Transverse colon (tissue), 4 donors: Measurements from ENCODE around the gene TMEM14C. TPM values are rescaled to one million over a fixed set of nuclear protein-coding genes. Genes with fewer than 3 reads are reported as not detected.

Experiments used
- DNase-seq: peaks from one replicate; pipeline ENCODE4 v3.0.0-alpha.2; 2019
- H3K27ac ChIP-seq, 4 donors: fragments of 200-600 bp; sonication (generic); 2 replicates each; pipeline ENCODE4 v1.5.1; 2016 to 2018; ENCODE audit warnings: inconsistent platforms in 4 of 4
- H3K27me3 ChIP-seq: fragments of 200-600 bp; sonication (generic); 2 replicates; pipeline ENCODE4 v1.5.1; 2017; ENCODE audit warnings: inconsistent platforms
- H3K36me3 ChIP-seq, 4 donors: fragments of 200-600 bp; sonication (generic); 2 replicates each; pipeline ENCODE4 v1.5.1; 2017 to 2019; ENCODE audit warnings: inconsistent platforms in 4 of 4
- H3K4me1 ChIP-seq, 4 donors: fragments of 200-600 bp; sonication (generic); 2 replicates each; pipeline ENCODE4 v1.5.1; 2017 to 2020; ENCODE audit warnings: inconsistent platforms in 4 of 4
- H3K4me3 ChIP-seq, 4 donors: fragments of 200-600 bp; sonication (generic); 1 replicate in 1 of 4; 2 replicates in 3 of 4; pipeline versions ENCODE4 v1.5.1 to v1.6.1; 2017 to 2019; ENCODE audit warnings: inconsistent platforms in 4 of 4
- H3K9me3 ChIP-seq, 2 donors: fragments of 200-600 bp; sonication (generic); 2 replicates each; pipeline ENCODE4 v1.5.1; 2017 to 2019; ENCODE audit warnings: inconsistent platforms in 2 of 2
- CTCF ChIP-seq, 5 experiments: fragments of 200-600 bp in 3 of 5; fragments of 450-650 bp in 2 of 5; sonication (generic) in 3 of 5; IDR thresholded peaks; 1 replicate in 2 of 5; 2 replicates in 3 of 5; pipeline ENCODE4 v1.5.1; 2016 to 2017; ENCODE audit warnings: antibody characterized with exemption in 5 of 5, inconsistent platforms in 3 of 5, mild to moderate bottlenecking in 2 of 5, moderate library complexity in 1 of 5
- EP300 ChIP-seq: sonication (generic); formaldehyde crosslinking; IDR thresholded peaks from one replicate; pipeline ENCODE4 v1.6.1; 2017; ENCODE audit warnings: antibody characterized with exemption, low read depth
- POLR2A ChIP-seq: fragments of 450-650 bp; IDR thresholded peaks from one replicate; pipeline ENCODE4 v1.6.1; 2016; ENCODE audit warnings: antibody characterized with exemption, mild to moderate bottlenecking, moderate library complexity
- POLR2AphosphoS5 ChIP-seq, 3 donors: sonication (generic); formaldehyde crosslinking; IDR thresholded peaks; one replicate each; pipeline ENCODE4 v1.6.1; 2016; ENCODE audit warnings: antibody characterized with exemption in 3 of 3
- WGBS, 2 donors: methylation state at CpG; one replicate each; pipeline ENCODE4 v1.1.5; 2018; ENCODE audit warnings: low coverage in 1 of 2; 5-methylcytosine and 5-hydroxymethylcytosine counted together
- in situ Hi-C, 4 donors: fragments of 200-750 bp; cut with MboI; loops; one replicate each; pipeline versions ENCODE4 v1.15.0 to v1.15.1; 2017; ENCODE audit warnings: low sequenced_read_pairs in 3 of 4, low pct_ligation_motif_present in 1 of 4, low pct_unique_long_range_greater_than_20kb in 1 of 4
- intact Hi-C: fragments of 100-400 bp; cut with DNase I; formaldehyde crosslinking; loops from one replicate; pipeline ENCODE4 v1.15.1; 2023; ENCODE audit warnings: low total_unique reads
- total RNA-seq, 4 donors: library from RNA; depleted of rRNA; stranded (reverse); fragments of >200 nt; gene quantifications; one replicate each; pipeline ENCODE4 v1.1.0, GENCODE V29; 2016

The TMEM14C gene
- total RNA-seq, 4 donors from 2014 or later = 9.7 to 125 (median 60.0) TPM

GRCh38 chr6:10725716-10726115, 2.8 kb downstream of the TMEM14C start:
- Histone ChIP-seq H3K27ac (no peak overlapping the region), H3K4me3 (no peak overlapping the region), H3K36me3 (peaks cover 0 to 20% (median 4%) of the 10 kb centered on the region in 4 donors), H3K27me3 (no peaks in the 10 kb centered on the region), H3K4me1 (peaks cover 0 to 26% (median 18%) of the 10 kb centered on the region in 4 donors), H3K9me3 (no peaks in the 10 kb centered on the region)
- no peak for TF ChIP-seq EP300
- no peak for TF ChIP-seq POLR2AphosphoS5 (IDR thresholded peaks at IDR 0.05)
- TF ChIP-seq POLR2A = no peak
- no peak for TF ChIP-seq CTCF (IDR thresholded peaks at IDR 0.05)
- intact Hi-C loops (no loop called here), in situ Hi-C loops (no loop called here)
- DNase-seq = no peak
- 91% methylated on average over 9 of the region's 9 CpGs; no CpG with 5 or more reads in 1 of the 2 donors for WGBS, 2 donors

GRCh38 chr6:10730254-10730653, 7.4 kb downstream of the TMEM14C start:
- in situ Hi-C loops = no loop called here
- intact Hi-C loops = no loop called here

GRCh38 chr6:10733151-10733715, 10.4 kb downstream of the TMEM14C start:
- WGBS, 2 donors = 93% methylated on average over 17 of the region's 17 CpGs; no CpG with 5 or more reads in 1 of the 2 donors
- in situ Hi-C loops (no loop called here), intact Hi-C loops (no loop called here)
- Histone ChIP-seq H3K9me3 (no peaks in the 10 kb centered on the region), H3K4me1 (no peaks in the 10 kb centered on the region), H3K27me3 (no peaks in the 10 kb centered on the region), H3K36me3 (peaks cover 0 to 25% (median 5%) of the 10 kb centered on the region in 4 donors), H3K27ac (no peak overlapping the region), H3K4me3 (no peak overlapping the region)
- no peak for TF ChIP-seq EP300
- no peak for DNase-seq

More at GRCh38 chr6:10730254-10730653, 7.4 kb downstream of the TMEM14C start:
- TF ChIP-seq POLR2AphosphoS5 (IDR thresholded peaks at IDR 0.05) (no peak), CTCF (IDR thresholded peaks at IDR 0.05) (no peak), POLR2A (no peak), EP300 (no peak)
- WGBS, 2 donors = 77 to 80% methylated on average over 2 to 3 of the region's 3 CpGs
- H3K4me3 ChIP-seq = no peak overlapping the region
- no peaks in the 10 kb centered on the region for H3K4me1 ChIP-seq
- no peaks in the 10 kb centered on the region for H3K9me3 ChIP-seq
- H3K36me3 ChIP-seq = peaks cover 0 to 25% (median 5%) of the 10 kb centered on the region in 4 donors
- no peaks in the 10 kb centered on the region for H3K27me3 ChIP-seq
- no peak for DNase-seq
- no peak overlapping the region for H3K27ac ChIP-seq

- in situ Hi-C loops (no loop called here), intact Hi-C loops (no loop called here)
- Histone ChIP-seq H3K27me3 (no peaks in the 10 kb centered on the region), H3K36me3 (peaks cover 0 to 22% (median 5%) of the 10 kb centered on the region in 4 donors), H3K4me3 (no peak overlapping the region), H3K4me1 (no peaks in the 10 kb centered on the region), H3K9me3 (no peaks in the 10 kb centered on the region), H3K27ac (no peak overlapping the region)
- WGBS, 2 donors = 90% methylated on average over 3 of the region's 3 CpGs; no CpG with 5 or more reads in 1 of the 2 donors
- TF ChIP-seq CTCF (IDR thresholded peaks at IDR 0.05) (no peak), POLR2A (no peak), POLR2AphosphoS5 (IDR thresholded peaks at IDR 0.05) (no peak), EP300 (no peak)
- no peak for DNase-seq
Observed at GRCh38 chr6:10733863-10734262, 11.0 kb downstream of the TMEM14C start.

GRCh38 chr6:10736731-10737130, 13.9 kb downstream of the TMEM14C start:
- no peaks in the 10 kb centered on the region for H3K4me1 ChIP-seq
- TF ChIP-seq POLR2AphosphoS5 (IDR thresholded peaks at IDR 0.05) = no peak
- TF ChIP-seq CTCF (IDR thresholded peaks at IDR 0.05) = no peak
- no peak for TF ChIP-seq POLR2A
- no peak for TF ChIP-seq EP300
- no peak overlapping the region for H3K4me3 ChIP-seq
- in situ Hi-C loops = no loop called here
- no peak overlapping the region for H3K27ac ChIP-seq
- H3K36me3 ChIP-seq = no peaks in the 10 kb centered on the region
- no peaks in the 10 kb centered on the region for H3K27me3 ChIP-seq
- 90 to 91% methylated on average over 2 of the region's 2 CpGs for WGBS, 2 donors
- no peak for DNase-seq
- no peaks in the 10 kb centered on the region for H3K9me3 ChIP-seq
- intact Hi-C loops = no loop called here
